Activated naive CD4-positive, alpha-beta T cell treated with anti-CD3 and anti-CD28 coated beads, Interleukin-2, amount 10 ng/mL, durations not matched to agents 7 days and 5 days (primary cell): Measurements from ENCODE around the gene SLC23A3.

Source experiments
- CTCF ChIA-PET: fragments of 350-600 bp; sonication (Branson Sonifier 250); formaldehyde crosslinking; loops from one replicate; lab custom pipeline; 2021; ENCODE audit warnings: antibody characterized with exemption; lab: Charles Lee
- DNase-seq: peaks from one replicate; pipeline ENCODE4 v3.0.0-alpha.2; 2020
- H3K27ac Mint-ChIP-seq: one replicate; pipeline ENCODE4 v1.8.0; 2021; ENCODE audit warnings: mild to moderate bottlenecking, moderate library complexity, mixed read lengths
- H3K27me3 Mint-ChIP-seq: one replicate; pipeline ENCODE4 v1.8.0; 2021; ENCODE audit warnings: mild to moderate bottlenecking, mixed read lengths
- H3K36me3 Mint-ChIP-seq: one replicate; pipeline ENCODE4 v1.8.0; 2021; ENCODE audit warnings: mixed read lengths
- H3K4me1 Mint-ChIP-seq: one replicate; pipeline ENCODE4 v1.8.0; 2021; ENCODE audit warnings: mixed read lengths
- H3K4me3 Mint-ChIP-seq: one replicate; pipeline ENCODE4 v1.8.0; 2021; ENCODE audit warnings: mild to moderate bottlenecking, moderate library complexity, mixed read lengths
- H3K9me3 Mint-ChIP-seq: one replicate; pipeline ENCODE4 v1.8.0; 2021; ENCODE audit warnings: mixed read lengths

The SLC23A3 gene, protein sequence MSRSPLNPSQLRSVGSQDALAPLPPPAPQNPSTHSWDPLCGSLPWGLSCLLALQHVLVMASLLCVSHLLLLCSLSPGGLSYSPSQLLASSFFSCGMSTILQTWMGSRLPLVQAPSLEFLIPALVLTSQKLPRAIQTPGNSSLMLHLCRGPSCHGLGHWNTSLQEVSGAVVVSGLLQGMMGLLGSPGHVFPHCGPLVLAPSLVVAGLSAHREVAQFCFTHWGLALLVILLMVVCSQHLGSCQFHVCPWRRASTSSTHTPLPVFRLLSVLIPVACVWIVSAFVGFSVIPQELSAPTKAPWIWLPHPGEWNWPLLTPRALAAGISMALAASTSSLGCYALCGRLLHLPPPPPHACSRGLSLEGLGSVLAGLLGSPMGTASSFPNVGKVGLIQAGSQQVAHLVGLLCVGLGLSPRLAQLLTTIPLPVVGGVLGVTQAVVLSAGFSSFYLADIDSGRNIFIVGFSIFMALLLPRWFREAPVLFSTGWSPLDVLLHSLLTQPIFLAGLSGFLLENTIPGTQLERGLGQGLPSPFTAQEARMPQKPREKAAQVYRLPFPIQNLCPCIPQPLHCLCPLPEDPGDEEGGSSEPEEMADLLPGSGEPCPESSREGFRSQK

DNA sequence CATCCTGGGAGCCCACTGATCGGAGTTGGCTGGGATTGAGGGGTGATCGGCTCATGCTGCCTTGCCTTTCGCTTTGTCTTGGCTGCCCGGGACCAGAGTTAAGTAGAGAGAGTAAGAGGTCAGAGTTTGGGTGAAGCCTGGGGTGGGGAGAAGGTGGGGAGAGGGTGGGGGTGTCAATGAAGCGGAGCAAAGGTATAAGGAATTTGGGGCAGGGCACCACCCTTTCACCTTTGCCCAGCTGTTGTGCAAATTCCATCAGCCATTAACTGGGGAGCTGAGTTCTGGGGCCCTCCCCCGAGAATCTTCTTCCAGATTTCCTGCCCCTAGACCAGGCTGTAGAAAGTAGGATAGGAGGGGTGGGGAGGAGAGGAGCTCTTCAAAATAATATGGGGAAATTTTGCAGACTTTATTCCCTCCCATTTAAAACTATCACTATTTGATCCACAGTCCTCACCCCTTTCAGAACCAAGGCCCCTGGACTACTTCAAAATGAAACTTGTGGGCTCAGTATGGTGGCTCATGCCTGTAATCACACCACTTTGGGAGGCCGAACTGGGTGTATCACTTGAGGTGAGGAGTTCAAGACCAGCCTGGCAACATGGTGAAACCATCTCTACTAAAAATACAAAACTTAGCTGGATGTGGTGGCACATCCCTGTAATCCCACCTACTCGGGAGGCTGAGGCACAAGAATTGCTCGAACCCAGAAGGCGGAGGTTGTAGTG is at the start of gene SLC23A3:
Gene SLC23A3 (minus strand): TSS at position 100 of the 725 bp plus-strand sequence. CDS start 45 bp downstream, at position 55.
- CTCF ChIA-PET, result interaction anchor here (0.7 to 5.6 kb wide), 13 partner anchors 10 to 129 kb away, joined by 3 to 70 read pairs (median 5); partner anchors contain the start of genes NHEJ1 and ZFAND2B
- Mint-ChIP-seq H3K36me3 (peaks cover 27% of the 10 kb centered on the region), H3K4me3 (no peak within 1 kb of the TSS), H3K27me3 (no peaks in the 10 kb centered on the region), H3K9me3 (no peaks in the 10 kb centered on the region), H3K27ac (no peak within 1 kb of the TSS), H3K4me1 (peaks cover 21% of the 10 kb centered on the region)
- DNase-seq, result no peak

- peak within 1 kb of the TSS; percentile 89 for H3K27ac Mint-ChIP-seq
- H3K4me3 Mint-ChIP-seq, result peak within 1 kb of the TSS; percentile 81
- H3K4me1 Mint-ChIP-seq, result peaks cover 31% of the 10 kb centered on the region
- no peaks in the 10 kb centered on the region for H3K9me3 Mint-ChIP-seq
- H3K27me3 Mint-ChIP-seq, result no peaks in the 10 kb centered on the region
- peak; percentile 94 for DNase-seq
- CTCF ChIA-PET, result interaction anchor here (0.6 to 1.8 kb wide), 8 partner anchors 30 to 637 kb away, joined by 3 to 8 read pairs (median 4); no protein-coding TSS in a partner anchor
- H3K36me3 Mint-ChIP-seq, result peaks cover 41% of the 10 kb centered on the region
These were observed 49.2 kb upstream of the SLC23A3 start, which contains the start of gene ABCB6 for GRCh38 chr2:219218732-219219701. TSS of gene ABCB6 (minus strand) at chr2:219218958. CDS start at chr2:219218673, 285 bp downstream.

GRCh38 chr2:219218217-219218731 is 48.4 kb upstream of the SLC23A3 start:
- Mint-ChIP-seq H3K27me3 (no peaks in the 10 kb centered on the region), H3K36me3 (peaks cover 38% of the 10 kb centered on the region), H3K9me3 (no peaks in the 10 kb centered on the region), H3K4me3 (peak overlapping the region; percentile 81), H3K27ac (peak overlapping the region; percentile 89), H3K4me1 (peaks cover 31% of the 10 kb centered on the region)
- CTCF ChIA-PET, result interaction anchor here (0.7 to 1.7 kb wide), 5 partner anchors 31 to 77 kb away, joined by 3 to 8 read pairs (median 5); no protein-coding TSS in a partner anchor
- no peak for DNase-seq

- Mint-ChIP-seq H3K4me3 (no peak overlapping the region), H3K9me3 (no peaks in the 10 kb centered on the region), H3K36me3 (peaks cover 34% of the 10 kb centered on the region), H3K4me1 (peaks cover 40% of the 10 kb centered on the region), H3K27ac (peak overlapping the region; percentile 54), H3K27me3 (no peaks in the 10 kb centered on the region)
- DNase-seq, result no peak
- CTCF ChIA-PET, result interaction anchor here (0.6 to 2.4 kb wide), 5 partner anchors 8 to 83 kb away, joined by 3 to 8 read pairs (median 4); partner anchors contain the start of gene ZFAND2B
These were observed 46.7 kb upstream of the SLC23A3 start for GRCh38 chr2:219216535-219216915.

DNA sequence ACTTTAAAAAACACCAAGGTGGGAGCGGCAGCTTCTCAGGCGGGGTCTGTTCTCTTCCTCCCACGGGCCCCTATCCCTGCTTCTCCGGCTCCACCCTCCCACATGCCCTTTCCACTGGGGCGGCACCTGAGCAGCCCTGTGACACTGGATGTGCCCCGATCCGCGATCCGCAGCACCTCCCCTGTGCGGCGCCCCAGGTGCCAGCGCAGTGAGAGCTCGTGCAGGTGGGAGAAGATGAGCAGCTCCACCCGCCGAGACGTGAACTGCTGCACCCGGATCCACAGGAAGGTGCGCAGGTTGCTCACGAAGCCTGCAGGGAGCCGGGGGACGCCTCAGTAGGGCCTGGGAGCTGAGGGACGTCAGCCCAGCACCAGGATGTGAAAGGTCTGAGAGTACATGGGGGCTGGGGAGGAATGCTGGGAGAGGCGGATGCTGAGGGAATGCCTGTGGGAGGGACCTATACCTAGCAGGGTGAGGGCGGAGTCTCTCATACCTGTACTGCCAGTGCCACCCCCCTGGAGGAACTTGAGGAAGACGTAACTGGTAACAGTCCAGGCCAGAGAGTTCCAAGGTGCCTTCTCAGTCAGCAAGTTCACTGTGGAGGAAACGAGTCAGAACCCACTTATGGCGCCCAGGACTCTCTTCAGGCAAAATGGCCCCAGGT is 46.2 kb upstream of the SLC23A3 start:
- no peaks in the 10 kb centered on the region for H3K27me3 Mint-ChIP-seq
- no peak for DNase-seq
- H3K4me3 Mint-ChIP-seq, result no peak overlapping the region
- peaks cover 35% of the 10 kb centered on the region for H3K36me3 Mint-ChIP-seq
- CTCF ChIA-PET, result interaction anchor here (1.0 to 2.4 kb wide), 4 partner anchors 10 to 83 kb away, joined by 4 to 8 read pairs (median 6); partner anchors contain the start of gene ZFAND2B
- H3K4me1 Mint-ChIP-seq, result peaks cover 46% of the 10 kb centered on the region
- H3K9me3 Mint-ChIP-seq, result no peaks in the 10 kb centered on the region
- H3K27ac Mint-ChIP-seq, result no peak overlapping the region

DNA sequence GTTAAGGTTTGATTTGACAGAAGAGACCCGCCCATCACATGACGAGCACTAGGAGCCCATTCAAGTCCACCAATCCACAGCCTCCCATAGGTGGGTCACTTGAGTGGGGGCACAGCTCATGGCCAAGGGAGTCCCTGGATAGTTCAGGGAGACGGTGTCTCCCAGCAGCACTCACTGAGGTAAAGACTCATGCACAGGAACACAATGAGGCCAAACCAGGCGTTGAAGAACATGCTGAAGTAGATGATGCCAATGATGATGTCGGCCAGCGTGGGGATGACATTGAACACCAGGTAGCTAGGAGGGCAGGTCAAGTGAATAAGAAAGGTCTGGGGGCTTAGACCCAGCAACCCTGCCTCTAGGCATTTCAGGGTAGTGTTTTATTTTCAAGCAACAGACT is 45.0 kb upstream of the SLC23A3 start:
- Mint-ChIP-seq H3K4me1 (peaks cover 56% of the 10 kb centered on the region), H3K4me3 (no peak overlapping the region), H3K27me3 (no peaks in the 10 kb centered on the region), H3K36me3 (peaks cover 31% of the 10 kb centered on the region), H3K9me3 (no peaks in the 10 kb centered on the region), H3K27ac (no peak overlapping the region)
- CTCF ChIA-PET, result interaction anchor here (0.6 to 0.8 kb wide), 2 partner anchors 18 to 80 kb away, joined by 3 read pairs; no protein-coding TSS in a partner anchor
- DNase-seq, result no peak

GRCh38 chr2:219214141-219214540 is 44.3 kb upstream of the SLC23A3 start:
- peaks cover 56% of the 10 kb centered on the region for H3K4me1 Mint-ChIP-seq
- no peaks in the 10 kb centered on the region for H3K9me3 Mint-ChIP-seq
- CTCF ChIA-PET, result interaction anchor here (0.8 to 6.8 kb wide), 2 partner anchors 43 to 81 kb away, joined by 3 to 70 read pairs; partner anchors contain the start of gene SLC23A3
- H3K36me3 Mint-ChIP-seq, result peaks cover 31% of the 10 kb centered on the region
- H3K27me3 Mint-ChIP-seq, result no peaks in the 10 kb centered on the region
- DNase-seq, result no peak
- no peak overlapping the region for H3K4me3 Mint-ChIP-seq
- no peak overlapping the region for H3K27ac Mint-ChIP-seq

DNA sequence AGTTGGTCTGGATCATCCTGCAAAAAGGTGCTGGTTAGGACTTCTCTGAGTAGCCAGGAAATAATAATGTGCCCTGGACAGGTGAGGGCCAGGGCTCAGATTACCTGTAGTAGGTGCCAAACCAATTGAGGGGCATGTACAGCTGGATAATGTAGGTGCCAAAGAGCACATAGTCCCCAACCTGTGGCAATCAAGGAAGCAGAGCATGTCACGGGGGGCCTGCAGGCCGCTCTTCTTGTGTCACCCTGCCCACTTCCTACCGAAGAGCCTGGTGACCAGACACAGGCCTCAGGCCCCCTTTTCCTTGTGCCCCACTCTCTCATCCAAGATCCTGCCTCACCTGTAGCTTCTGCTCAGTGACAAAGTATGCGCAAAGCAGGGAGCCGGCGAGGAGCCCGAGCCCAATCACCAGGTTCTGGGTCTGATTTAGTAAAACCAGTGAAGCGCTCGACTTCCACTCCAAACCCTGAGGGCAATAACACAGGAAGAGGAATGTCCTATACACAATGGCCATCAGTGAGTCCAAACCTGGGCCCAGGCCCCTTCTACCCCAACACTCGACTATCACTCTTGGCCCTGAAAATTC is 43.8 kb upstream of the SLC23A3 start:
- DNase-seq, result no peak
- Mint-ChIP-seq H3K27me3 (no peaks in the 10 kb centered on the region), H3K4me3 (no peak overlapping the region), H3K36me3 (peaks cover 37% of the 10 kb centered on the region), H3K4me1 (peaks cover 58% of the 10 kb centered on the region), H3K27ac (no peak overlapping the region), H3K9me3 (no peaks in the 10 kb centered on the region)
- CTCF ChIA-PET, result interaction anchor here (0.9 to 6.8 kb wide), 4 partner anchors 35 to 57 kb away, joined by 3 to 70 read pairs (median 16); partner anchors contain the start of gene SLC23A3

DNA sequence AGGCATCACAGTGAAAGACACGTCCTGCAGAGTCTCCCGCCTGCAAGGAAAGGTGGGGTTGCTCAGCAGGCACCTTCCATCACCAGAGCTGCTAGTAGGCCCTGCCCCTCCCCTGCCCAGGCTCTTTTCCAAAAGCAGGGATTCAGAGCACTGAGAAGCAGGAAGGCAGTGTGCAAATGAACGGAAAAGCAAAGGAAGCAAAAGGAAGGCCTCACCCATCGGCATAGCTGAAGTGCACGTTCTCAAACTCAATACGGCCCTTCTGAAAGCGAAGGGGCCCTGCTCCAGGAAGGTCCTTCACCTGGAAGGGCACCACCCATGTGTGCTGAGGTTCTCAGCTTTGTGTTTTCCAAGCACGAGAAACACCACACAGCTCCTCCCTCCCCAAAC is 43.2 kb upstream of the SLC23A3 start:
- H3K27me3 Mint-ChIP-seq, result no peaks in the 10 kb centered on the region
- CTCF ChIA-PET, result interaction anchor here (0.9 to 6.8 kb wide), 5 partner anchors 21 to 56 kb away, joined by 3 to 70 read pairs (median 4); partner anchors contain the start of gene SLC23A3
- no peak overlapping the region for H3K27ac Mint-ChIP-seq
- H3K4me3 Mint-ChIP-seq, result no peak overlapping the region
- H3K4me1 Mint-ChIP-seq, result peaks cover 63% of the 10 kb centered on the region
- H3K9me3 Mint-ChIP-seq, result no peaks in the 10 kb centered on the region
- peaks cover 43% of the 10 kb centered on the region for H3K36me3 Mint-ChIP-seq
- DNase-seq, result no peak

GRCh38 chr2:219210886-219211362 is 41.1 kb upstream of the SLC23A3 start:
- H3K36me3 Mint-ChIP-seq, result peaks cover 44% of the 10 kb centered on the region
- CTCF ChIA-PET, result interaction anchor here (0.6 to 6.8 kb wide), 9 partner anchors 12 to 86 kb away, joined by 3 to 70 read pairs (median 4); partner anchors contain the start of genes GLB1L, SLC23A3 and STK16
- peaks cover 59% of the 10 kb centered on the region for H3K4me1 Mint-ChIP-seq
- H3K4me3 Mint-ChIP-seq, result no peak overlapping the region
- peak overlapping the region; percentile 91 for H3K27ac Mint-ChIP-seq
- H3K27me3 Mint-ChIP-seq, result no peaks in the 10 kb centered on the region
- no peaks in the 10 kb centered on the region for H3K9me3 Mint-ChIP-seq
- DNase-seq, result no peak

DNA sequence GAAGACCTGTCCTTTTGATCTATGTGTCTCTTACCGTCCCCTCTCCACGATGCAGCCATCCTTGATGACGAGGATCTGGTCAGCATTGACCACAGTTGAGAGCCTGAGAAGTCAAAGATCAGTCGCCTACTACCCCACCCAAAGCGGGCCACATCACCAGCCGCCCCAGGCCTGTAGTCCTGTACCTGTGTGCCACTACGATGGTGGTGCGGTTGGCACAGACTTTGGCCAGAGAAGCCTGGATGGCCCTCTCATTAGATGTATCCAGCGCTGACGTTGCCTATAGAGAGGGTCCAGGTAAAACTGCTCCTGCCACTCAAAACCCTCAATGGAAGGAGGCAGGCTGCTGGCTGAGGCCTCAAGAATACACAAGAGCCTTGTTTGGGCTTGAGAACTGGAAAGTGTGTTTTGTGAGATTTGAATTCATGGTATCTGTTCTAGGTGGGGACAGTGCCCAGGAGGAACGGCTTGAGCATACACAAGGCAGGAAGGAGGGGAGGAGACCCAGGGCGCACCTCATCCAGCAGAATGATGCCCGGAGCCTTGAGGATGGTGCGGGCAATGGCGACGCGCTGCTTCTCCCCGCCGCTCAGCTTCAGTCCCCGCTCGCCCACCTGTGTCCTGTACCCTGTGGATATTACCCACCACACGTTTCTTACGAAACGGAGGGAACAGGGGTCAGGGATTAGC is 40.5 kb upstream of the SLC23A3 start:
- Mint-ChIP-seq H3K4me1 (peaks cover 64% of the 10 kb centered on the region), H3K27ac (peak overlapping the region; percentile 91), H3K4me3 (no peak overlapping the region), H3K9me3 (no peaks in the 10 kb centered on the region), H3K27me3 (no peaks in the 10 kb centered on the region), H3K36me3 (peaks cover 44% of the 10 kb centered on the region)
- no peak for DNase-seq
- CTCF ChIA-PET, result interaction anchor here (1.1 to 6.8 kb wide), 2 partner anchors 39 to 45 kb away, joined by 4 to 70 read pairs; partner anchors contain the start of gene SLC23A3
